GM20000 (cell line): ENCODE data around the gene PPP2R3C.

ENCODE experiments used
- DNase-seq: peaks from one replicate; pipeline ENCODE4 v3.0.0; 2012; ENCODE audit warnings: low spot score
- TF ChIP-seq, protein P1 (sequence below): IDR thresholded peaks from 2 replicates; pipeline ENCODE4 v1.5.1; 2012; ENCODE audit warnings: mild to moderate bottlenecking, control low read depth; ENCODE audit errors: extremely low read depth, missing control alignments

PPP2R3C gene

DNA sequence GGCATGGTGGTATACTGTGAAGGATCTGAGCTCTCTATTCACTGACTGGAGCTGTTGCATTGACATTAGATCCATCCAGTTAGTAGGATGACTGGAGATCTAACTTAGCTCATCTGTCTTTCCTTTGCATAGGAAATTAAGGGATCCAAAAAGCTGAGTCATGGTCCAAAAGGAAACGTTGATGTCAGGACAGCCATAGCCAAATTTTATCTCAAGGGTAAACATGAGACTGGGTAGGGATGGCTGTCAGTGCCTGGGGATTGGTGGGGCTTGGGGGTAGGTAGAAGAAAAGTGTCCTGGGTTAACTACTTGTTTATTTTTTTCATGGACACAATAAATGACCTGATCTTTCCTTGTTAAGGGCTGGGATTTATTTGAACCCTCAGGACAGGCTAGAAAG, 71.1 kb downstream of the PPP2R3C start:
- TF ChIP-seq, protein P1, sequence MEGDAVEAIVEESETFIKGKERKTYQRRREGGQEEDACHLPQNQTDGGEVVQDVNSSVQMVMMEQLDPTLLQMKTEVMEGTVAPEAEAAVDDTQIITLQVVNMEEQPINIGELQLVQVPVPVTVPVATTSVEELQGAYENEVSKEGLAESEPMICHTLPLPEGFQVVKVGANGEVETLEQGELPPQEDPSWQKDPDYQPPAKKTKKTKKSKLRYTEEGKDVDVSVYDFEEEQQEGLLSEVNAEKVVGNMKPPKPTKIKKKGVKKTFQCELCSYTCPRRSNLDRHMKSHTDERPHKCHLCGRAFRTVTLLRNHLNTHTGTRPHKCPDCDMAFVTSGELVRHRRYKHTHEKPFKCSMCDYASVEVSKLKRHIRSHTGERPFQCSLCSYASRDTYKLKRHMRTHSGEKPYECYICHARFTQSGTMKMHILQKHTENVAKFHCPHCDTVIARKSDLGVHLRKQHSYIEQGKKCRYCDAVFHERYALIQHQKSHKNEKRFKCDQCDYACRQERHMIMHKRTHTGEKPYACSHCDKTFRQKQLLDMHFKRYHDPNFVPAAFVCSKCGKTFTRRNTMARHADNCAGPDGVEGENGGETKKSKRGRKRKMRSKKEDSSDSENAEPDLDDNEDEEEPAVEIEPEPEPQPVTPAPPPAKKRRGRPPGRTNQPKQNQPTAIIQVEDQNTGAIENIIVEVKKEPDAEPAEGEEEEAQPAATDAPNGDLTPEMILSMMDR, result no peak
- DNase-seq, result no peak

- TF ChIP-seq, protein P1, result no peak
- DNase-seq, result no peak
Measured at GRCh38 chr14:35047976-35048513, 73.7 kb downstream of the PPP2R3C start.

- DNase-seq, result no peak
- TF ChIP-seq, protein P1, result no peak
Measured at GRCh38 chr14:35046751-35047536, 74.8 kb downstream of the PPP2R3C start.

- peak; percentile 99 for DNase-seq
- TF ChIP-seq, protein P1, result no peak
Measured at GRCh38 chr14:35046048-35046750, 75.6 kb downstream of the PPP2R3C start, which contains the start of gene FAM177A1. Gene FAM177A1, plus strand, starts transcription at chr14:35046272. Its CDS starts 192 bp downstream, at chr14:35046464.

DNA sequence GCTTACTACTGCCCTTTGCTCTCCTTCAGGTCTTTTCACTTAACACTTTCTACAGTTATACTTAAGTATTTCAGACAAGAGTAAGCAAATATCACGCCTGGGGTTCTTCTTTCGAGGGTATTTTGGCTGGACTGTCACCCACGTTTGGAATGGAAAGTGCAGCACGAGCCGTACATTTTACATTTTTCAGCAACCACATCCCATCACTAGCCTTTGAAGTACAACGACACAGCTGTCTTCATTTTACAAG, 76.1 kb downstream of the PPP2R3C start:
- TF ChIP-seq, protein P1, result no peak
- no peak for DNase-seq

DNA sequence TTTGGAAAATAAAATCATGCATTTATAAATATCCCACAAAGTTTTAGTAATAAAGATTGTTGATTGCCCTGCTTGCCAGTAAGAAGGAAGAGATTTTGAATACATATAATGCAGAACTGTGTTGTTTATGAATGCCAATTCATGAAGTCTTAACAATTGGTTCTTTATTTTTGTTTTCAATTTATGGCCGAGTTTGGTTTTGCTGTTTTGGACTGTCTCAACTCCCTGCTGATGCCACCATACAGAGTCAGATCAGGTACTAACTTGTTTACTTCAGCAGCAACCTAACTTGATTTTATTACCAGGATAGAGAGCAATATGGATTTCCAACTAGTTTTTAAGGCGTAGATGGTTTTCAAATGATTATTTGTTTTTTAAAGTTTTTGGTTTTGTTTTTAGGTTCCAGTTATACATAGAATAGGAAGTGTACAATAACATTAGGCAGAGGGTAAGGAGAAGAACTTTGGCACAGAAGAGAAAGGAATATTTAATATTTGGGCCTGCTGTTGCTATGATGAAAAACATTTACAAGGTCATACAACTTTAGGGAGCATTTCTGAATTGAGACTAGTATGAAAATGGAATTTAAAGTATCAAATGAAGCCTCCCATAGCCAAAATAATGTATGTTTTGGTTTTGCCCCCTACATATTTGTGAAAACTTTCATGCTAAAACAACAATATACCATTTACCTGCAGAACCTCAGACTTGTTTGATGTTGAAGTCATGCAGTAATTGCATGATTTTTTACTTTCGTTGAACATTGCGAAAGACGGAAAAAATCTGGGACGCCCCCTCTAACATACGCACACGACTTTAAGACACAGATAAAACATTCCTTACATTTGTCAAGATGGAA, 76.6 kb downstream of the PPP2R3C start:
- TF ChIP-seq, protein P1, result no peak
- DNase-seq, result peak; percentile 28
